Esophagus muscularis mucosa (tissue), 4 donors: ENCODE data around the gene PTPRQ. TPM values are rescaled to one million over a fixed set of nuclear protein-coding genes. Genes with fewer than 3 reads are reported as not detected.

Source experiments
- DNase-seq: peaks from one replicate; pipeline ENCODE4 v3.0.0-alpha.2; 2017; ENCODE audit errors: extremely low spot score
- H3K27ac ChIP-seq, 4 donors: fragments of 200-600 bp; sonication (generic); replicated peaks in 1 of 4; 1 replicate in 3 of 4; 2 replicates in 1 of 4; pipeline ENCODE4 v1.5.1; 2016 to 2019; ENCODE audit warnings: mild to moderate bottlenecking in 1 of 4
- H3K27me3 ChIP-seq, 4 donors: fragments of 200-600 bp; sonication (generic); one replicate each; pipeline versions ENCODE4 v1.5.1 to v1.6.0; 2016 to 2019
- H3K36me3 ChIP-seq, 4 donors: fragments of 200-600 bp; sonication (generic); one replicate each; pipeline ENCODE4 v1.5.1; 2016 to 2019
- H3K4me1 ChIP-seq, 4 donors: fragments of 200-600 bp; sonication (generic); one replicate each; pipeline ENCODE4 v1.5.1; 2016 to 2019
- H3K4me3 ChIP-seq, 4 donors: fragments of 200-600 bp; sonication (generic); 1 replicate in 2 of 4; 2 replicates in 2 of 4; pipeline ENCODE4 v1.5.1; 2016 to 2019; ENCODE audit warnings: mild to moderate bottlenecking in 4 of 4, moderate library complexity in 1 of 4
- H3K9me3 ChIP-seq, 4 donors: fragments of 200-600 bp; sonication (generic); 1 replicate in 3 of 4; 2 replicates in 1 of 4; pipeline ENCODE4 v1.5.1; 2016 to 2019
- CTCF ChIP-seq, 3 experiments: fragments of 200-600 bp in 2 of 3; fragments of 450-650 bp in 1 of 3; sonication (generic) in 2 of 3; IDR thresholded peaks; one replicate each; pipeline ENCODE4 v1.5.1; 2017 to 2019; ENCODE audit warnings: antibody characterized with exemption in 3 of 3, mild to moderate bottlenecking in 2 of 3, moderate library complexity in 1 of 3
- EP300 ChIP-seq: sonication (generic); formaldehyde crosslinking; IDR thresholded peaks from one replicate; pipeline ENCODE4 v1.6.1; 2017; ENCODE audit warnings: antibody characterized with exemption
- POLR2A ChIP-seq: fragments of 450-650 bp; IDR thresholded peaks from one replicate; pipeline ENCODE4 v1.6.1; 2017; ENCODE audit warnings: antibody characterized with exemption, moderate library complexity, mild to moderate bottlenecking, low read depth
- POLR2AphosphoS5 ChIP-seq, 2 donors: sonication (generic); formaldehyde crosslinking; IDR thresholded peaks; one replicate each; pipeline ENCODE4 v1.6.1; 2017; ENCODE audit warnings: antibody characterized with exemption in 2 of 2
- WGBS: methylation state at CpG from one replicate; pipeline ENCODE4 v1.1.5; 2018; 5-methylcytosine and 5-hydroxymethylcytosine counted together
- intact Hi-C: fragments of 100-400 bp; cut with DNase I; formaldehyde crosslinking; loops from one replicate; pipeline ENCODE4 v1.15.1; 2023
- total RNA-seq, 4 donors: library from RNA; depleted of rRNA; stranded (reverse); fragments of >200 nt; gene quantifications; one replicate each; pipeline versions ENCODE4 v1.1.0 to v1.2.1, GENCODE V29; 2016

PTPRQ gene
- total RNA-seq, 4 donors from 2014 or later = 2.0 to 13.7 (median 4.6) TPM

- TF ChIP-seq POLR2A (no peak), CTCF (IDR thresholded peaks at IDR 0.05) (no peak), POLR2AphosphoS5 (IDR thresholded peaks at IDR 0.05) (no peak)
- Histone ChIP-seq H3K4me3 (no peak overlapping the region), H3K4me1 (no peaks in the 10 kb centered on the region), H3K36me3 (no peaks in the 10 kb centered on the region), H3K9me3 (no peaks in the 10 kb centered on the region), H3K27ac (no peak overlapping the region), H3K27me3 (no peaks in the 10 kb centered on the region)
- WGBS = 78% methylated on average over 3 of the region's 3 CpGs
- DNase-seq = no peak
- intact Hi-C loops = no loop called here
These were observed 235.5 kb downstream of the PTPRQ start for GRCh38 chr12:80679346-80680131.

- TF ChIP-seq EP300 (no peak), POLR2A (no peak), POLR2AphosphoS5 (IDR thresholded peaks at IDR 0.05) (no peak), CTCF (IDR thresholded peaks at IDR 0.05) (no peak)
- H3K27ac ChIP-seq = no peak overlapping the region
- 73% methylated on average over 2 of the region's 2 CpGs for WGBS
- H3K4me3 ChIP-seq = no peak overlapping the region
- intact Hi-C loops = no loop called here
- no peaks in the 10 kb centered on the region for H3K4me1 ChIP-seq
- no peaks in the 10 kb centered on the region for H3K36me3 ChIP-seq
- no peak for DNase-seq
- H3K27me3 ChIP-seq = no peaks in the 10 kb centered on the region
- no peaks in the 10 kb centered on the region for H3K9me3 ChIP-seq
These were observed 237.3 kb downstream of the PTPRQ start for GRCh38 chr12:80681287-80681686.

GRCh38 chr12:80681786-80682185 is 237.8 kb downstream of the PTPRQ start:
- H3K27ac ChIP-seq = no peak overlapping the region
- H3K9me3 ChIP-seq = no peaks in the 10 kb centered on the region
- H3K4me1 ChIP-seq = no peaks in the 10 kb centered on the region
- no peaks in the 10 kb centered on the region for H3K36me3 ChIP-seq
- H3K27me3 ChIP-seq = no peaks in the 10 kb centered on the region
- H3K4me3 ChIP-seq = no peak overlapping the region
- WGBS = 88% methylated on average over 3 of the region's 3 CpGs
- DNase-seq = no peak
- TF ChIP-seq POLR2AphosphoS5 (IDR thresholded peaks at IDR 0.05) (no peak), CTCF (IDR thresholded peaks at IDR 0.05) (no peak), EP300 (no peak), POLR2A (no peak)
- intact Hi-C loops = no loop called here

GRCh38 chr12:80684077-80684495 is 240.1 kb downstream of the PTPRQ start:
- intact Hi-C loops = no loop called here
- Histone ChIP-seq H3K27ac (no peak overlapping the region), H3K4me1 (no peaks in the 10 kb centered on the region), H3K9me3 (no peaks in the 10 kb centered on the region), H3K36me3 (no peaks in the 10 kb centered on the region), H3K27me3 (no peaks in the 10 kb centered on the region), H3K4me3 (no peak overlapping the region)
- WGBS = 67% methylated on average over 7 of the region's 7 CpGs
- TF ChIP-seq POLR2A (no peak), EP300 (no peak), CTCF (IDR thresholded peaks at IDR 0.05) (no peak), POLR2AphosphoS5 (IDR thresholded peaks at IDR 0.05) (no peak)
- no peak for DNase-seq

GRCh38 chr12:80690090-80690489 is 246.1 kb downstream of the PTPRQ start:
- WGBS = 86% methylated on average over 1 of the region's 1 CpG
- TF ChIP-seq POLR2AphosphoS5 (IDR thresholded peaks at IDR 0.05) (no peak), POLR2A (no peak)

More at GRCh38 chr12:80690090-80690489, 246.1 kb downstream of the PTPRQ start:
- Histone ChIP-seq H3K9me3 (no peaks in the 10 kb centered on the region), H3K27ac (no peak overlapping the region), H3K4me1 (no peaks in the 10 kb centered on the region), H3K27me3 (no peaks in the 10 kb centered on the region), H3K36me3 (no peaks in the 10 kb centered on the region), H3K4me3 (no peak overlapping the region)
- DNase-seq = no peak
- intact Hi-C loops = no loop called here
